ENCODE results near the gene PRKCH.

GRCh38 chr14:61322799-61323290, 1.5 kb downstream of the PRKCH start:
- TF ChIP-seq PATZ1 (CRISPR knock-in tag; IDR thresholded peaks at IDR 0.05; ENCODE audit: borderline replicate concordance) (no peak), ESRRG (CRISPR knock-in tag; IDR thresholded peaks at IDR 0.05) (no peak), CSDC2 (CRISPR knock-in tag; IDR thresholded peaks at IDR 0.05) (no peak), TOX (CRISPR knock-in tag; IDR thresholded peaks at IDR 0.05; ENCODE audit: borderline replicate concordance) (no peak), ZC3H10 (CRISPR knock-in tag; IDR thresholded peaks at IDR 0.05) (no peak), ZFP30 (CRISPR knock-in tag; IDR thresholded peaks at IDR 0.05) (no peak), POU6F1 (CRISPR knock-in tag; IDR thresholded peaks at IDR 0.05; ENCODE audit: borderline replicate concordance, low read depth) (no peak)

Measured in SK-N-SH treated with all-trans-retinoic acid at 6 μM for 48 hours (cell line).